ENCODE measurements around the gene RALGAPA2.

DNA sequence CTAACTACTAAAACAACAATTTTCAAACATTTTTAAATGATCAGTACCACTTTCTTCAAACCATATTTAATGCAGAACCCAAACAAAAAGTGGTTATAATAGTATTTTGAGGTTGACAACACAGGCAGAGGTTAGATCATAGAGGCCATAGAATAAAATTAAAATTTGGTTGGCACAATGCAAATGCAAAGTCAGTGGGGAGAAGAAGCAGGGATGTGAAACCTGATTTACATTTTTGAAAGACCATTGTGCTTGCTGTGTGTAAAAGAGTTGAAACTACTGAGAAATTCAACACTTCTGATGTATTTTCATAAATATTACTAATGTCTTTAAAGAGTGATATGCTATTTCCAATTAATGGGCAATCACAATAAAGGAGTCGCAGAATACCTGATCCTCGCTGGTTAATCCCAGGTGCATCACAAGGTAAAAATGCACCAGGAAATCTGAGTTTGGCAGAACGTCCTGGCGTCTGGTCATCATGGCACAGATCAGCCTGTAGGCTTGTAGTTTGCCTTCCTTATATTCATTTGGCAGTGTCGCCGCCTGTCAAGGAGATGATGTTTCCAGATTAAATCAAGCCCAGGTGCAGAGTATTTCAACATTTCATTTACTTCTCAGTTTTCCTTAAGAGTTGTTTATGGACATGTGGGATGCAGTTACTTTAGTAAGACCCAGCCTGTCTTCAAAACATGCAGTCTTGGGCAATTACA, 141.2 kb downstream of the RALGAPA2 start:
- no peak for TF ChIP-seq POLR2A (IDR thresholded peaks at IDR 0.05)
- TF ChIP-seq POLR2AphosphoS5 (IDR thresholded peaks at IDR 0.05) = no peak
- TF ChIP-seq, protein P1, sequence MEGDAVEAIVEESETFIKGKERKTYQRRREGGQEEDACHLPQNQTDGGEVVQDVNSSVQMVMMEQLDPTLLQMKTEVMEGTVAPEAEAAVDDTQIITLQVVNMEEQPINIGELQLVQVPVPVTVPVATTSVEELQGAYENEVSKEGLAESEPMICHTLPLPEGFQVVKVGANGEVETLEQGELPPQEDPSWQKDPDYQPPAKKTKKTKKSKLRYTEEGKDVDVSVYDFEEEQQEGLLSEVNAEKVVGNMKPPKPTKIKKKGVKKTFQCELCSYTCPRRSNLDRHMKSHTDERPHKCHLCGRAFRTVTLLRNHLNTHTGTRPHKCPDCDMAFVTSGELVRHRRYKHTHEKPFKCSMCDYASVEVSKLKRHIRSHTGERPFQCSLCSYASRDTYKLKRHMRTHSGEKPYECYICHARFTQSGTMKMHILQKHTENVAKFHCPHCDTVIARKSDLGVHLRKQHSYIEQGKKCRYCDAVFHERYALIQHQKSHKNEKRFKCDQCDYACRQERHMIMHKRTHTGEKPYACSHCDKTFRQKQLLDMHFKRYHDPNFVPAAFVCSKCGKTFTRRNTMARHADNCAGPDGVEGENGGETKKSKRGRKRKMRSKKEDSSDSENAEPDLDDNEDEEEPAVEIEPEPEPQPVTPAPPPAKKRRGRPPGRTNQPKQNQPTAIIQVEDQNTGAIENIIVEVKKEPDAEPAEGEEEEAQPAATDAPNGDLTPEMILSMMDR (IDR thresholded peaks at IDR 0.05 in 8 of 11, conservative IDR thresholded peaks at IDR 0.05 in 3 of 11) = no peak

All from spleen (tissue), 7 donors.